Measurements from ENCODE around the gene TTC39B. TPM values are rescaled to one million over a fixed set of nuclear protein-coding genes. Genes with fewer than 3 reads are reported as not detected.
"Not testable (repeated sequence)": the region's sequence is repeated elsewhere in the genome, so short reads cannot be mapped to it uniquely, and the experiment has no call there.

Gene TTC39B
- total RNA-seq, 1 donor from 2014 or later = 7.0 TPM

GRCh38 chr9:15332939-15333338 is 25.9 kb upstream of the TTC39B start:
- Histone ChIP-seq H3K27ac (ENCODE audit: low read depth, low read length) (no peak overlapping the region), H3K4me2 (ENCODE audit: low read length) (no peak overlapping the region), H3K36me3 (ENCODE audit: insufficient read depth, low read length) (no peaks in the 10 kb centered on the region), H3K4me1 (ENCODE audit: insufficient read depth, low read length) (no peaks in the 10 kb centered on the region), H4K20me1 (ENCODE audit: insufficient read depth, low read length) (no peaks in the 10 kb centered on the region), H3K4me3 (ENCODE audit: insufficient read depth, low read depth, low read length) (no peak overlapping the region), H3K9ac (ENCODE audit: low read length) (no peak overlapping the region), H3K79me2 (ENCODE audit: insufficient read depth, low read length) (no peaks in the 10 kb centered on the region), H2AFZ (ENCODE audit: low read depth, low read length) (no peak overlapping the region), H3K9me3 (ENCODE audit: insufficient read depth, low read depth, low read length) (no peaks in the 10 kb centered on the region), H3K27me3 (ENCODE audit: insufficient read depth, low read length) (no peaks in the 10 kb centered on the region)
- Mint-ChIP-seq H3K9me3 (ENCODE audit: unreplicated experiment) (no peaks in the 10 kb centered on the region), H3K27ac (ENCODE audit: unreplicated experiment) (no peak overlapping the region), H3K4me1 (ENCODE audit: low read depth, unreplicated experiment) (no peaks in the 10 kb centered on the region), H3K36me3 (ENCODE audit: low read depth, unreplicated experiment) (no peaks in the 10 kb centered on the region), H3K4me3 (ENCODE audit: unreplicated experiment) (no peak overlapping the region), H3K27me3 (ENCODE audit: low read depth, unreplicated experiment) (no peaks in the 10 kb centered on the region)
- DNase-seq (ENCODE audit: low read depth) = no peak
- FAIRE-seq = no peak
- TF ChIP-seq EZH2 (IDR thresholded peaks at IDR 0.05; ENCODE audit: insufficient read depth, low read length) = no peak
- TF ChIP-seq, protein P1, sequence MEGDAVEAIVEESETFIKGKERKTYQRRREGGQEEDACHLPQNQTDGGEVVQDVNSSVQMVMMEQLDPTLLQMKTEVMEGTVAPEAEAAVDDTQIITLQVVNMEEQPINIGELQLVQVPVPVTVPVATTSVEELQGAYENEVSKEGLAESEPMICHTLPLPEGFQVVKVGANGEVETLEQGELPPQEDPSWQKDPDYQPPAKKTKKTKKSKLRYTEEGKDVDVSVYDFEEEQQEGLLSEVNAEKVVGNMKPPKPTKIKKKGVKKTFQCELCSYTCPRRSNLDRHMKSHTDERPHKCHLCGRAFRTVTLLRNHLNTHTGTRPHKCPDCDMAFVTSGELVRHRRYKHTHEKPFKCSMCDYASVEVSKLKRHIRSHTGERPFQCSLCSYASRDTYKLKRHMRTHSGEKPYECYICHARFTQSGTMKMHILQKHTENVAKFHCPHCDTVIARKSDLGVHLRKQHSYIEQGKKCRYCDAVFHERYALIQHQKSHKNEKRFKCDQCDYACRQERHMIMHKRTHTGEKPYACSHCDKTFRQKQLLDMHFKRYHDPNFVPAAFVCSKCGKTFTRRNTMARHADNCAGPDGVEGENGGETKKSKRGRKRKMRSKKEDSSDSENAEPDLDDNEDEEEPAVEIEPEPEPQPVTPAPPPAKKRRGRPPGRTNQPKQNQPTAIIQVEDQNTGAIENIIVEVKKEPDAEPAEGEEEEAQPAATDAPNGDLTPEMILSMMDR (IDR thresholded peaks at IDR 0.05; ENCODE audit: insufficient read depth, low read depth, low read length) = no peak

GRCh38 chr9:15329539-15330109 is 22.6 kb upstream of the TTC39B start:
- no peaks in the 10 kb centered on the region for H3K9me3 ChIP-seq (ENCODE audit: insufficient read depth, low read depth, low read length)
- Mint-ChIP-seq H3K4me3 (ENCODE audit: unreplicated experiment) (no peak overlapping the region), H3K4me1 (ENCODE audit: low read depth, unreplicated experiment) (no peaks in the 10 kb centered on the region), H3K27ac (ENCODE audit: unreplicated experiment) (no peak overlapping the region), H3K27me3 (ENCODE audit: low read depth, unreplicated experiment) (no peaks in the 10 kb centered on the region), H3K9me3 (ENCODE audit: unreplicated experiment) (peaks cover 4% of the 10 kb centered on the region), H3K36me3 (ENCODE audit: low read depth, unreplicated experiment) (no peaks in the 10 kb centered on the region)
- TF ChIP-seq, protein P1 (IDR thresholded peaks at IDR 0.05; ENCODE audit: insufficient read depth, low read depth, low read length) = no peak
- TF ChIP-seq EZH2 (IDR thresholded peaks at IDR 0.05; ENCODE audit: insufficient read depth, low read length) = no peak
- no peaks in the 10 kb centered on the region for H3K4me1 ChIP-seq (ENCODE audit: insufficient read depth, low read length)
- H4K20me1 ChIP-seq (ENCODE audit: insufficient read depth, low read length) = no peaks in the 10 kb centered on the region
- FAIRE-seq (no peak), DNase-seq (ENCODE audit: low read depth) (no peak)
- no peak overlapping the region for H3K4me3 ChIP-seq (ENCODE audit: insufficient read depth, low read depth, low read length)
- no peak overlapping the region for H3K27ac ChIP-seq (ENCODE audit: low read depth, low read length)
- H3K4me2 ChIP-seq (ENCODE audit: low read length) = no peak overlapping the region
- H3K36me3 ChIP-seq (ENCODE audit: insufficient read depth, low read length) = no peaks in the 10 kb centered on the region
- H3K79me2 ChIP-seq (ENCODE audit: insufficient read depth, low read length) = no peaks in the 10 kb centered on the region
- H3K27me3 ChIP-seq (ENCODE audit: insufficient read depth, low read length) = no peaks in the 10 kb centered on the region
- no peak overlapping the region for H3K9ac ChIP-seq (ENCODE audit: low read length)
- no peak overlapping the region for H2AFZ ChIP-seq (ENCODE audit: low read depth, low read length)

DNA sequence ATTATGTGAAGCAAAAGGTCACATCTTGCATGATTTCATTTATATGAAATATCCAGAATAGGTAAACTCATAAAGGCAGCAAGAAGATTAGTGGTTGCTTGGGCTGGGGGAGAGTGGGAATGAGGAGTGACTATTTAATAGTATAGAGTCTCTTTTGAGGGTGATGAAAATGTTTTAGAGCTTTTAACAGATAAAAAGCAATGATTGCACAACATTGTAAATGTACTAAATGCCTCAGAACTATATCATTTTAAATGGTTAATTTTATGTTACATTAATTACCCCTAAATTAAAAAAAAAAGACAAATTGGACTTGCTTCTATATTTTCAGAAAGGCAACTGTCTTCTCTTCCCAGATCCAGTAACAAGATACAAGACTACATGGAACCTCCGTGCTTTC is 21.9 kb upstream of the TTC39B start:
- H3K4me3 Mint-ChIP-seq (ENCODE audit: unreplicated experiment) = no peak overlapping the region
- Histone ChIP-seq H3K27ac (ENCODE audit: low read depth, low read length) (no peak overlapping the region), H3K4me2 (ENCODE audit: low read length) (no peak overlapping the region), H3K27me3 (ENCODE audit: insufficient read depth, low read length) (no peaks in the 10 kb centered on the region), H3K4me3 (ENCODE audit: insufficient read depth, low read depth, low read length) (no peak overlapping the region), H3K4me1 (ENCODE audit: insufficient read depth, low read length) (no peaks in the 10 kb centered on the region), H2AFZ (ENCODE audit: low read depth, low read length) (no peak overlapping the region), H4K20me1 (ENCODE audit: insufficient read depth, low read length) (no peaks in the 10 kb centered on the region), H3K79me2 (ENCODE audit: insufficient read depth, low read length) (no peaks in the 10 kb centered on the region), H3K36me3 (ENCODE audit: insufficient read depth, low read length) (no peaks in the 10 kb centered on the region), H3K9me3 (ENCODE audit: insufficient read depth, low read depth, low read length) (no peaks in the 10 kb centered on the region), H3K9ac (ENCODE audit: low read length) (no peak overlapping the region)
- DNase-seq (ENCODE audit: low read depth) (no peak), FAIRE-seq (no peak)
- H3K36me3 Mint-ChIP-seq (ENCODE audit: low read depth, unreplicated experiment) = no peaks in the 10 kb centered on the region
- H3K4me1 Mint-ChIP-seq (ENCODE audit: low read depth, unreplicated experiment) = no peaks in the 10 kb centered on the region
- no peaks in the 10 kb centered on the region for H3K27me3 Mint-ChIP-seq (ENCODE audit: low read depth, unreplicated experiment)
- no peak for TF ChIP-seq EZH2 (IDR thresholded peaks at IDR 0.05; ENCODE audit: insufficient read depth, low read length)
- TF ChIP-seq, protein P1 (IDR thresholded peaks at IDR 0.05; ENCODE audit: insufficient read depth, low read depth, low read length) = no peak
- H3K9me3 Mint-ChIP-seq (ENCODE audit: unreplicated experiment) = peaks cover 7% of the 10 kb centered on the region
- H3K27ac Mint-ChIP-seq (ENCODE audit: unreplicated experiment) = no peak overlapping the region

DNA sequence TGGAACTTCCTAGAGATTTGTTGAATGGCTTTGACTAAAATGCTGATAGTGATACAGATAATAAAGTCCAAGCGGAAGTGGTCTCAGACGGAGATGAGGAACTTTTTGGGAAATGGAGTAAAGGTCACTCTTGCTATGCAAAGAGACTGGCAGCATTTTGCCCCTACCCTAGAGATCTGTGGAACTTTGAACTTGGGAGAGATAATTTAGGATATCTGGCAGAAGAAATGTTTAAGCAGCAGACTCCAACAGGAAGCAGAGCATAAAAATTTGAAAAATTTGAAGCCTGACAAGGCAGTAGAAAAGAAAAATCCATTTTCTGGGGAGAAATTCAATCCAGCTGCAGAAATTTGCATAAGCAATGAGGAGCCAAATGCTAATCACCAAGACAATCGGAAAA is 15.7 kb upstream of the TTC39B start:
- H3K9me3 Mint-ChIP-seq (ENCODE audit: unreplicated experiment) = peaks cover 12% of the 10 kb centered on the region
- not testable (repeated sequence) for H3K79me2 ChIP-seq (ENCODE audit: insufficient read depth, low read length); H3K4me1 Mint-ChIP-seq (ENCODE audit: low read depth, unreplicated experiment); H3K36me3 Mint-ChIP-seq (ENCODE audit: low read depth, unreplicated experiment); H3K36me3 ChIP-seq (ENCODE audit: insufficient read depth, low read length); H3K27me3 ChIP-seq (ENCODE audit: insufficient read depth, low read length); H2AFZ ChIP-seq (ENCODE audit: low read depth, low read length); H3K9ac ChIP-seq (ENCODE audit: low read length); H4K20me1 ChIP-seq (ENCODE audit: insufficient read depth, low read length); H3K27ac ChIP-seq (ENCODE audit: low read depth, low read length); H3K4me2 ChIP-seq (ENCODE audit: low read length); H3K9me3 ChIP-seq (ENCODE audit: insufficient read depth, low read depth, low read length); H3K27me3 Mint-ChIP-seq (ENCODE audit: low read depth, unreplicated experiment); H3K4me3 Mint-ChIP-seq (ENCODE audit: unreplicated experiment); FAIRE-seq; H3K4me3 ChIP-seq (ENCODE audit: insufficient read depth, low read depth, low read length); DNase-seq (ENCODE audit: low read depth); H3K4me1 ChIP-seq (ENCODE audit: insufficient read depth, low read length); H3K27ac Mint-ChIP-seq (ENCODE audit: unreplicated experiment)
